ENCODE measurements around the gene SYNGAP1.

- TF ChIP-seq CTCF (IDR thresholded peaks at IDR 0.05) (no peak), POLR2A (IDR thresholded peaks at IDR 0.05) (no peak)
These were observed 22.3 kb upstream of the SYNGAP1 start for GRCh38 chr6:33397541-33397940.
